ENCODE data around the gene STXBP2. TPM values are rescaled to one million over a fixed set of nuclear protein-coding genes. Genes with fewer than 3 reads are reported as not detected.

Gene STXBP2
- polyA plus RNA-seq, 1 of the 3 experiments (the other 2 are of a cell fraction): 4.7 TPM

- peak; percentile 40 for DNase-seq
- H2AFZ ChIP-seq (ENCODE audit: low read depth): no peak overlapping the region
- H3K4me3 ChIP-seq (ENCODE audit: low read depth in 2 of 2, low read length in 1 of 2): no peak overlapping the region
- no peaks in the 10 kb centered on the region for H3K36me3 ChIP-seq (replicated peaks in 1 of 2; ENCODE audit: control insufficient read depth in 1 of 2, insufficient read depth in 2 of 2, low read length in 1 of 2)
- H3K9me3 ChIP-seq: no peaks in the 10 kb centered on the region
- H3K27ac ChIP-seq (ENCODE audit: low read depth in 2 of 2, low read length in 1 of 2): no peak overlapping the region
- H3F3A ChIP-seq (replicated peaks; ENCODE audit: insufficient read depth): no peaks in the 10 kb centered on the region
- no peak overlapping the region for H3K4me2 ChIP-seq
- H3K27me3 ChIP-seq (ENCODE audit: insufficient read depth): peaks cover 38% of the 10 kb centered on the region
- WGBS (ENCODE audit: low lambda C conversion rate): 68% methylated on average over 6 of the region's 14 CpGs
- no peaks in the 10 kb centered on the region for H3K9me2 ChIP-seq
- CTCF ChIA-PET: interaction anchor here (1.0 to 1.6 kb wide), 3 partner anchors 10 to 77 kb away, joined by 5 to 8 read pairs (median 5); partner anchors contain the start of gene TRAPPC5
- TF ChIP-seq MXI1 (IDR thresholded peaks at IDR 0.05; ENCODE audit: low read depth, low read length) (no peak), TAF1 (IDR thresholded peaks at IDR 0.05; ENCODE audit: borderline replicate concordance, low read depth, low read length) (no peak), USF2 (IDR thresholded peaks at IDR 0.05; ENCODE audit: borderline replicate concordance, low read depth, low read length) (no peak), RXRA (IDR thresholded peaks at IDR 0.05; ENCODE audit: borderline replicate concordance, low read depth) (no peak), RAD21 (IDR thresholded peaks at IDR 0.05; ENCODE audit: low read length) (no peak), MEF2A (IDR thresholded peaks at IDR 0.05; ENCODE audit: borderline replicate concordance, low read depth) (no peak), SIN3A (IDR thresholded peaks at IDR 0.05; ENCODE audit: borderline replicate concordance, low read depth, low read length) (no peak), NRF1 (IDR thresholded peaks at IDR 0.05; ENCODE audit: low read depth, low read length) (no peak), SMC3 (IDR thresholded peaks at IDR 0.05; ENCODE audit: low read depth, low read length) (no peak), POLR2AphosphoS5 (IDR thresholded peaks at IDR 0.05; ENCODE audit: low read depth, low read length) (no peak), JUND (IDR thresholded peaks at IDR 0.05) (no peak), IRF3 (IDR thresholded peaks at IDR 0.05; ENCODE audit: low read depth, low read length) (no peak), EP300 (IDR thresholded peaks at IDR 0.05; ENCODE audit: borderline replicate concordance in 1 of 2, low read depth in 1 of 2, low read length in 1 of 2) (no peak), GATA2 (CRISPR knock-in tag; IDR thresholded peaks at IDR 0.05) (no peak)
- TF ChIP-seq, protein P1, sequence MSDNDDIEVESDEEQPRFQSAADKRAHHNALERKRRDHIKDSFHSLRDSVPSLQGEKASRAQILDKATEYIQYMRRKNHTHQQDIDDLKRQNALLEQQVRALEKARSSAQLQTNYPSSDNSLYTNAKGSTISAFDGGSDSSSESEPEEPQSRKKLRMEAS (IDR thresholded peaks at IDR 0.05; ENCODE audit: low read depth): no peak
- H3K9ac ChIP-seq: no peak overlapping the region
- H4K20me1 ChIP-seq (ENCODE audit: insufficient read depth): no peaks in the 10 kb centered on the region
- no peaks in the 10 kb centered on the region for H3K79me2 ChIP-seq (ENCODE audit: insufficient read depth)
- H3K4me1 ChIP-seq (ENCODE audit: control insufficient read depth in 1 of 2, insufficient read depth in 2 of 2, low read depth in 1 of 2, low read length in 1 of 2): no peaks in the 10 kb centered on the region
- POLR2A ChIA-PET: no interaction called here
Measured at GRCh38 chr19:7645163-7645562, 8.3 kb downstream of the STXBP2 start.

DNA sequence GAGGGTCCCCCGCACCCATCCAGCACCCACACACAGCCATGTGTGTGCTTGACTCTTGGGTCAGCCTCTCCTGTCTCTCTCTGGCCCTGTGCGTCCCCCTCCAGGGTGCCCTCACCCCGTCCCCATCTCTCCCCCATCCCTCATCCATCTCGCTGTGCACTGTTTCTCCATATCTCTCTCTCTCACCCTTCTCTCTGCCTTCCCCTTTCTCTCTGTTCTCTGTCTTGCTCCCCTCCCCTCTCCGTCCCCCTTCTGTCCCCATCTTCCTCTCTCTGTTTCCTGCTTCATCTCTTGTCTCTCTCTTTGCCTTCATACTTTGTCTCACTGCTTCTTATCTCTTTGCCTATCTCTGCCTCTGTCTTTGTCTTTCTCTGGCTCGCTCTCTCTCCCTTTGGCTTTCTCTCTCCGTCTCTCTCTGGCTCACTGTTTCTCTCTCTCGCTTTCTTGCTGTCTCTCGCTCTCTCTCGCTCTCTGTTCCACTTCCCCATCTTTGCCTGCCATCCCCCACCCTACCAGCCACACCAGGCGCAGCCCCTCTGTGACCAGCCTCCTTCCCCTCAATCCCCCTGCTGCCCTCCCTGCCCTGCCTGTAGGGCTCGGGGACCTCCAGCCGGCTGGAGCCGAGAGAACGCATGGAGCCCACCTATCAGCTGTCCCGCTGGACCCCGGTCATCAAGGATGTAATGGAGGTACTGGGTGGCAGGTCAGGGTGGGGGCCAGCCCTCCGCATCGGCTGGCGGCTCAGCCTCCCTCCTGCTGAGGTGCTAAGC lies 8.9 kb downstream of the STXBP2 start:
- Histone ChIP-seq H4K20me1 (ENCODE audit: insufficient read depth) (no peaks in the 10 kb centered on the region), H3K9ac (no peak overlapping the region), H3K4me1 (ENCODE audit: control insufficient read depth in 1 of 2, insufficient read depth in 2 of 2, low read depth in 1 of 2, low read length in 1 of 2) (no peaks in the 10 kb centered on the region), H3K4me2 (no peak overlapping the region), H3F3A (replicated peaks; ENCODE audit: insufficient read depth) (no peaks in the 10 kb centered on the region), H3K27ac (ENCODE audit: low read depth in 2 of 2, low read length in 1 of 2) (no peak overlapping the region), H3K79me2 (ENCODE audit: insufficient read depth) (no peaks in the 10 kb centered on the region), H3K36me3 (replicated peaks in 1 of 2; ENCODE audit: control insufficient read depth in 1 of 2, insufficient read depth in 2 of 2, low read length in 1 of 2) (no peaks in the 10 kb centered on the region), H3K9me2 (no peaks in the 10 kb centered on the region), H3K4me3 (ENCODE audit: low read depth in 2 of 2, low read length in 1 of 2) (no peak overlapping the region), H2AFZ (ENCODE audit: low read depth) (no peak overlapping the region), H3K27me3 (ENCODE audit: insufficient read depth) (peaks cover 45% of the 10 kb centered on the region), H3K9me3 (no peaks in the 10 kb centered on the region)
- no peak for TF ChIP-seq FOSL2 (IDR thresholded peaks at IDR 0.05; ENCODE audit: borderline replicate concordance, low read depth)
- TF ChIP-seq CTCF (IDR thresholded peaks at IDR 0.05): no peak
- TF ChIP-seq ZBTB33 (IDR thresholded peaks at IDR 0.05; ENCODE audit: borderline replicate concordance, low read depth): no peak
- TF ChIP-seq IRF3 (IDR thresholded peaks at IDR 0.05; ENCODE audit: low read depth, low read length): no peak
- no peak for TF ChIP-seq TCF12 (IDR thresholded peaks at IDR 0.05)
- no peak for TF ChIP-seq NFIC (IDR thresholded peaks at IDR 0.05; ENCODE audit: borderline replicate concordance)
- ChIA-PET POLR2A (no interaction called here), CTCF (interaction anchor here (1.0 to 1.5 kb wide), 2 partner anchors 35 to 77 kb away, joined by 3 to 8 read pairs; partner anchors contain the start of gene TRAPPC5)
- peak; percentile 48 for DNase-seq
- 18% methylated on average over 17 of the region's 20 CpGs for WGBS (ENCODE audit: low lambda C conversion rate)
